Kasumi-1 (cell line): ENCODE data around the gene PRAMEF25.
"Not testable (repeated sequence)": the region's sequence is repeated elsewhere in the genome, so short reads cannot be mapped to it uniquely, and the experiment has no call there.

Source experiments
- DNase-seq, 2 experiments: peaks; one replicate each; lab custom pipeline; 2025; lab: John Stamatoyannopoulos, UW

The PRAMEF25 gene

GRCh38 chr1:13070474-13070873, at the start of gene PRAMEF25:
TSS of gene PRAMEF25 (plus strand) at chr1:13070774. CDS start at chr1:13073694, 2,920 bp downstream.
- DNase-seq: not testable (repeated sequence)

GRCh38 chr1:13056475-13056874, 14.1 kb upstream of the PRAMEF25 start, which contains the start of gene PRAMEF27:
TSS of gene PRAMEF27 (minus strand) at chr1:13056575. CDS start at chr1:13053659, 2,916 bp downstream.
- DNase-seq: not testable (repeated sequence)

- DNase-seq: not testable (repeated sequence)
These were observed 46.2 kb downstream of the PRAMEF25 start, which contains the start of gene HNRNPCL2 for GRCh38 chr1:13116754-13117153. TSS of gene HNRNPCL2 (minus strand) at chr1:13116854. CDS start at chr1:13116400, 454 bp downstream.
